Right atrium auricular region (tissue), 2 donors: Measurements from ENCODE around the gene TEX10. TPM values are rescaled to one million over a fixed set of nuclear protein-coding genes. Genes with fewer than 3 reads are reported as not detected.

Experiments
- DNase-seq: peaks from one replicate; pipeline ENCODE4 v3.0.0-alpha.2; 2019; ENCODE audit warnings: low spot score
- H3K27ac ChIP-seq, 2 donors: fragments of 200-600 bp; sonication (generic); 1 replicate in 1 of 2; 2 replicates in 1 of 2; pipeline ENCODE4 v1.5.1; 2016 to 2019
- H3K27me3 ChIP-seq, 2 donors: fragments of 200-600 bp; sonication (generic); one replicate each; pipeline versions ENCODE4 v1.5.1 to v1.6.0; 2017 to 2019
- H3K36me3 ChIP-seq: fragments of 200-600 bp; sonication (generic); one replicate; pipeline ENCODE4 v1.5.1; 2016
- H3K4me1 ChIP-seq, 2 donors: fragments of 200-600 bp; sonication (generic); one replicate each; pipeline versions ENCODE4 v1.5.1 to v1.6.0; 2017 to 2019
- H3K4me3 ChIP-seq, 2 donors: fragments of 200-600 bp; sonication (generic); 1 replicate in 1 of 2; 2 replicates in 1 of 2; pipeline ENCODE4 v1.5.1; 2017 to 2019; ENCODE audit warnings: mild to moderate bottlenecking in 1 of 2, moderate library complexity in 1 of 2
- H3K9me3 ChIP-seq, 2 donors: fragments of 200-600 bp; sonication (generic); one replicate each; pipeline ENCODE4 v1.5.1; 2019
- total RNA-seq, 2 donors: library from RNA; depleted of rRNA; stranded (reverse); fragments of >200 nt; gene quantifications; one replicate each; pipeline ENCODE4 v1.1.0, GENCODE V29; 2016
- TF ChIP-seq, protein P1 (sequence below), 2 donors: fragments of 200-600 bp; sonication (generic); IDR thresholded peaks; one replicate each; pipeline ENCODE4 v1.5.1; 2019; ENCODE audit warnings: antibody characterized with exemption in 2 of 2

The TEX10 gene
- total RNA-seq, 2 donors from 2014 or later, result 8.6 to 9.9 TPM

- H3K4me3 ChIP-seq, result no peak overlapping the region
- no peaks in the 10 kb centered on the region for H3K9me3 ChIP-seq
- no peaks in the 10 kb centered on the region for H3K27me3 ChIP-seq
- no peak for DNase-seq
- peaks cover 29% of the 10 kb centered on the region for H3K36me3 ChIP-seq
- TF ChIP-seq, protein P1, sequence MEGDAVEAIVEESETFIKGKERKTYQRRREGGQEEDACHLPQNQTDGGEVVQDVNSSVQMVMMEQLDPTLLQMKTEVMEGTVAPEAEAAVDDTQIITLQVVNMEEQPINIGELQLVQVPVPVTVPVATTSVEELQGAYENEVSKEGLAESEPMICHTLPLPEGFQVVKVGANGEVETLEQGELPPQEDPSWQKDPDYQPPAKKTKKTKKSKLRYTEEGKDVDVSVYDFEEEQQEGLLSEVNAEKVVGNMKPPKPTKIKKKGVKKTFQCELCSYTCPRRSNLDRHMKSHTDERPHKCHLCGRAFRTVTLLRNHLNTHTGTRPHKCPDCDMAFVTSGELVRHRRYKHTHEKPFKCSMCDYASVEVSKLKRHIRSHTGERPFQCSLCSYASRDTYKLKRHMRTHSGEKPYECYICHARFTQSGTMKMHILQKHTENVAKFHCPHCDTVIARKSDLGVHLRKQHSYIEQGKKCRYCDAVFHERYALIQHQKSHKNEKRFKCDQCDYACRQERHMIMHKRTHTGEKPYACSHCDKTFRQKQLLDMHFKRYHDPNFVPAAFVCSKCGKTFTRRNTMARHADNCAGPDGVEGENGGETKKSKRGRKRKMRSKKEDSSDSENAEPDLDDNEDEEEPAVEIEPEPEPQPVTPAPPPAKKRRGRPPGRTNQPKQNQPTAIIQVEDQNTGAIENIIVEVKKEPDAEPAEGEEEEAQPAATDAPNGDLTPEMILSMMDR (IDR thresholded peaks at IDR 0.05), result no peak
- no peaks in the 10 kb centered on the region for H3K4me1 ChIP-seq
- H3K27ac ChIP-seq, result no peak overlapping the region
These were observed 49.0 kb downstream of the TEX10 start for GRCh38 chr9:100303747-100304146.

DNA sequence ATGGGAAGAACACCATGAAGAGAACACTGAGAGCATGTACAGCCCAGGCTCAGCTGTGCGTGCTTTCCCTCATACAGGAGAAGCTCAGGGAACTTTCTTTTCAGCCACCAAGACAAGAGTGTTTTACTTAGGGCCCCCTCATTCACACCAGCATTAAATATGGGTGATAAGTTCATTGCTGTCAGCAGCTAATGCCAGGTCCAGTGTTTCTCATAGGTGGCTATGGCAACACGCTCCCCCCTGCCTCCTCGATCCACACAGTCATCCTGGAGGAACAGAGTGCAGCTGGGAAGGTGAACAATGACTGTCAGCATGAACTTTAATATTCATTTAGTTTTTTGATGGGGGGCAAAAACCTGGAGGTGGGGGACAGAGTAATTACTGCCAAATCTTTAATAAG, 54.4 kb downstream of the TEX10 start:
- DNase-seq, result no peak
- no peaks in the 10 kb centered on the region for H3K4me1 ChIP-seq
- H3K9me3 ChIP-seq, result no peaks in the 10 kb centered on the region
- H3K27ac ChIP-seq, result no peak overlapping the region
- peaks cover 55% of the 10 kb centered on the region for H3K36me3 ChIP-seq
- TF ChIP-seq, protein P1 (IDR thresholded peaks at IDR 0.05), result no peak
- no peak overlapping the region for H3K4me3 ChIP-seq
- no peaks in the 10 kb centered on the region for H3K27me3 ChIP-seq

- Histone ChIP-seq H3K27me3 (no peaks in the 10 kb centered on the region), H3K9me3 (no peaks in the 10 kb centered on the region), H3K27ac (no peak overlapping the region), H3K4me1 (no peaks in the 10 kb centered on the region), H3K4me3 (no peak overlapping the region), H3K36me3 (peaks cover 61% of the 10 kb centered on the region)
- DNase-seq, result no peak
- TF ChIP-seq, protein P1 (IDR thresholded peaks at IDR 0.05), result no peak
These were observed 56.3 kb downstream of the TEX10 start for GRCh38 chr9:100296407-100296806.

DNA sequence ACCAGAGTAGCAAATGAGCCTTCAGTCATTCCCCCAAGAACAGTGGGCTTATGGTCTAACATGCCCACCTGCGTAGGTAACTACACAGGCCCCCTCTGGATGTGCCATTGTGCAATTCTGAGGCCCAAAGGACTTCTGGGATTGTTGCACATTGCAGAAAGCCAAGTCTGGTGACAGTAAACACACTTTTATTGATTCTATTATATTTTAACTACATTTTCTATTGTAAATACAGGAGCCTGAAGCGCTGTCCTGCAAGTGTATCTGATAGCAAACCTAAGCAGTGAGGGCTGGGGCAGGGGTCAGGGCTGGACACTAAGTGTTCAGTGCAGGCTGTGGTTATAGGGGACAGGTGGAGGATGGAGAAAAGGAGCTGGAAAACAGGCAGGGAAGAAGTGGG, 57.5 kb downstream of the TEX10 start:
- H3K27me3 ChIP-seq, result no peaks in the 10 kb centered on the region
- H3K4me1 ChIP-seq, result no peaks in the 10 kb centered on the region
- no peak overlapping the region for H3K4me3 ChIP-seq
- no peak overlapping the region for H3K27ac ChIP-seq
- TF ChIP-seq, protein P1 (IDR thresholded peaks at IDR 0.05), result no peak
- H3K9me3 ChIP-seq, result no peaks in the 10 kb centered on the region
- peaks cover 54% of the 10 kb centered on the region for H3K36me3 ChIP-seq
- no peak for DNase-seq

DNA sequence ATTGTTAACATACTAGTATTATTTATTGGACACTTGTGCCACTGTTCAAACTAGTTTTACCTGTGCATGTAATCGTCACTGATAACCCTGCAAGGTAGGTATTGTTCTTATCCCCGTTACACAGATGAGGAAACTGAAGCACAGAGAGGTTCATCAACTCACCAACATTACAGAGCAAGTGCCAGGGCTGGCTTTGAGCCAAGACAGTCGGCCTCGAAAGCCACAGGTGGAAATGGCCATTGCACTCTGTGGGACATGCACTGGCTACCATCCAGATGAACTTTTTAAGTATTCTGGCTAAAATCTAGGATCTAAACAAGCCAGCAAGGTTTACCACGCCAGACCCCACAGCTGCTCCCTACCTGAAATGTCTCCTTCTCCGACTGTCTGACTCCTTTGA, 57.9 kb downstream of the TEX10 start:
- TF ChIP-seq, protein P1 (IDR thresholded peaks at IDR 0.05), result no peak
- DNase-seq, result no peak
- Histone ChIP-seq H3K9me3 (no peaks in the 10 kb centered on the region), H3K4me1 (no peaks in the 10 kb centered on the region), H3K27me3 (no peaks in the 10 kb centered on the region), H3K36me3 (peaks cover 52% of the 10 kb centered on the region), H3K27ac (no peak overlapping the region), H3K4me3 (no peak overlapping the region)

DNA sequence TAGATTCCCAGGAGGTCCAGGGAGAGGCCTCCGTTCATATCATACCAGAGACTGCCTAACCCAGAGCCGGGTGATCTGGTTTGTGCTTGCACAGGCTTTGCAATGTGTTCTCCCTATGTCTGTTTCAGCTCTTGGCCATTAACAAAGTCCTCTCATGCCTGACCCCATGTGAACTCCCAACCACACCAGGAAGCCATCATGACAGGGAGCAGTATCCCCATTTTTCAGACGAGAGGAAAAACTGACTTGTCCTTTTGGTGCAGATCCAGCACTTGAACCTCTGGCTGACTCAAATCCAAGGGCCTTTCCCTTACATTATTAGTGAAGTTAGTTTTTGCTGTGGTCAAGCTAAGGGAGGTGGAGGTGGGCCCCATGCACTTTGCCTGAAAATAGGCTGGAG, 58.4 kb downstream of the TEX10 start:
- Histone ChIP-seq H3K4me3 (no peak overlapping the region), H3K36me3 (peaks cover 48% of the 10 kb centered on the region), H3K27ac (no peak overlapping the region), H3K4me1 (no peaks in the 10 kb centered on the region), H3K27me3 (no peaks in the 10 kb centered on the region), H3K9me3 (no peaks in the 10 kb centered on the region)
- TF ChIP-seq, protein P1 (IDR thresholded peaks at IDR 0.05), result no peak
- DNase-seq, result no peak
